HCT116 (cell line): ENCODE measurements around the gene ARAP1. TPM values are rescaled to one million over a fixed set of nuclear protein-coding genes. Genes with fewer than 3 reads are reported as not detected.

Source experiments
- ATAC-seq: fragments of 200-7000 bp; cut with Tn5 transposase; 2 replicates; pipeline ENCODE4 v1.9.1; 2020; ENCODE audit warnings: mild to moderate bottlenecking, moderate library complexity
- BruUV-seq: library from RNA; stranded (reverse); fragments of 400-500 nt; replicated peaks from 2 replicates; lab custom pipeline; 2021; lab: Mats Ljungman, UMichigan
- CTCF ChIA-PET: fragments of 300-600 bp; sonication (Branson Sonifier 250); formaldehyde crosslinking; loops from one replicate; lab custom pipeline; 2021; ENCODE audit warnings: antibody characterized with exemption; lab: Charles Lee
- POLR2A ChIA-PET: fragments of 300-600, 350-600 bp; sonication (Branson Sonifier 250); formaldehyde crosslinking; loops from one replicate; lab custom pipeline; 2021; ENCODE audit warnings: antibody characterized with exemption; lab: Charles Lee
- RAD21 ChIA-PET, 2 experiments: fragments of 300-600 bp; sonication (Branson Sonifier 250); formaldehyde crosslinking; loops; one replicate each; lab custom pipeline; 2023; ENCODE audit warnings: low total read pairs in 2 of 2; ENCODE audit not compliant: uncharacterized antibody in 2 of 2, unreplicated experiment in 2 of 2, low non-redundant PET in 1 of 2; lab: Charles Lee
- DNase-seq: peaks from one replicate; pipeline ENCODE4 v3.0.0-alpha.2; 2010; ENCODE audit warnings: low read depth, low spot score
- H2AFZ ChIP-seq: fragments of 200-600 bp; shearing (Covaris generic), sonication (generic); 2 replicates; pipeline ENCODE4 v1.6.1; 2017; ENCODE audit warnings: low read depth, mixed run types, mixed read lengths, antibody characterized with exemption, low read length; ENCODE audit not compliant: poor library complexity, severe bottlenecking
- H3K27ac ChIP-seq: 2 replicates; pipeline ENCODE4 v1.5.1; 2012; ENCODE audit warnings: low read depth, low read length
- H3K27me3 ChIP-seq: fragments of 200-600 bp; sonication (generic); 2 replicates; pipeline ENCODE4 v1.6.1; 2016; ENCODE audit warnings: mixed run types, low read length, mixed read lengths; ENCODE audit not compliant: insufficient read depth
- H3K36me3 ChIP-seq, 2 experiments: fragments of 200-500 bp in 1 of 2; fragments of 200-600 bp in 1 of 2; sonication (Bioruptor generic) in 1 of 2; sonication (generic) in 1 of 2; 2 replicates each; pipeline versions ENCODE4 v1.5.1 to v1.6.1; 2014 to 2016; ENCODE audit warnings: low read length in 2 of 2, inconsistent platforms in 1 of 2, mixed read lengths in 1 of 2, mixed run types in 1 of 2; ENCODE audit not compliant: insufficient read depth in 2 of 2, control insufficient read depth in 1 of 2
- H3K4me1 ChIP-seq, 2 experiments: fragments of 200-600 bp in 1 of 2; sonication (generic) in 1 of 2; 2 replicates each; pipeline versions ENCODE4 v1.5.1 to v1.6.1; 2012 to 2017; ENCODE audit warnings: low read length in 2 of 2, inconsistent platforms in 1 of 2, mild to moderate bottlenecking in 1 of 2, mixed read lengths in 1 of 2, mixed run types in 1 of 2, moderate library complexity in 1 of 2; ENCODE audit not compliant: insufficient read depth in 2 of 2, control insufficient read depth in 1 of 2
- H3K4me2 ChIP-seq: fragments of 200-600 bp; sonication (generic); 2 replicates; pipeline ENCODE4 v1.6.1; 2017; ENCODE audit warnings: mixed run types, low read length, mixed read lengths
- H3K4me3 ChIP-seq, 2 experiments: fragments of 200-600 bp in 1 of 2; sonication (generic) in 1 of 2; replicated peaks in 1 of 2; 2 replicates each; pipeline ENCODE4 v1.5.1; 2011 to 2016; ENCODE audit warnings: low read length in 2 of 2, control low read depth in 1 of 2, low read depth in 1 of 2, mild to moderate bottlenecking in 1 of 2, mixed read lengths in 1 of 2, mixed run types in 1 of 2
- H3K79me2 ChIP-seq: fragments of 200-600 bp; sonication (generic); 2 replicates; pipeline ENCODE4 v1.6.1; 2017; ENCODE audit warnings: mild to moderate bottlenecking, mixed run types, low read length, moderate library complexity, mixed read lengths; ENCODE audit not compliant: insufficient read depth
- H3K9ac ChIP-seq: fragments of 200-600 bp; sonication (generic); 2 replicates; pipeline ENCODE4 v1.6.1; 2016; ENCODE audit warnings: low read length, mixed read lengths
- H3K9me2 ChIP-seq: fragments of 200-600 bp; sonication (generic), shearing (Covaris generic); 2 replicates; pipeline ENCODE4 v1.6.1; 2017; ENCODE audit warnings: mixed run types, mild to moderate bottlenecking, moderate library complexity; ENCODE audit not compliant: insufficient read depth
- H3K9me3 ChIP-seq, 2 experiments: fragments of 200-500 bp in 1 of 2; fragments of 200-600 bp in 1 of 2; sonication (Bioruptor generic) in 1 of 2; sonication (generic) in 1 of 2; 2 replicates each; pipeline ENCODE4 v1.6.1; 2014 to 2017; ENCODE audit warnings: low read length in 2 of 2, mixed read lengths in 2 of 2, inconsistent platforms in 1 of 2, low read depth in 1 of 2, mild to moderate bottlenecking in 1 of 2, mixed run types in 1 of 2, moderate library complexity in 1 of 2; ENCODE audit not compliant: control insufficient read depth in 1 of 2, insufficient read depth in 1 of 2
- H4K20me1 ChIP-seq: fragments of 200-600 bp; sonication (generic), shearing (Covaris generic); 2 replicates; pipeline ENCODE4 v1.6.1; 2017; ENCODE audit warnings: mixed run types, mild to moderate bottlenecking, moderate library complexity; ENCODE audit not compliant: insufficient read depth
- ATF3 ChIP-seq: IDR thresholded peaks from 2 replicates; pipeline ENCODE4 v1.6.1; 2012
- CBX3 ChIP-seq: IDR thresholded peaks from 2 replicates; pipeline ENCODE4 v1.6.1; 2012; ENCODE audit warnings: low read depth
- CEBPB ChIP-seq: IDR thresholded peaks from 2 replicates; pipeline ENCODE4 v1.6.1; 2012; ENCODE audit warnings: low read depth
- FOSL1 ChIP-seq: IDR thresholded peaks from 2 replicates; pipeline ENCODE4 v1.6.1; 2012; ENCODE audit warnings: low read depth
- JUND ChIP-seq: IDR thresholded peaks from 2 replicates; pipeline ENCODE4 v1.6.1; 2012
- MAX ChIP-seq: IDR thresholded peaks from 2 replicates; pipeline ENCODE4 v1.6.1; 2012
- POLR2A ChIP-seq: IDR thresholded peaks from 2 replicates; pipeline ENCODE4 v1.7.0; 2011; ENCODE audit warnings: borderline replicate concordance; ENCODE audit not compliant: insufficient read depth, insufficient read length; ENCODE audit errors: extremely low read depth
- RAD21 ChIP-seq: IDR thresholded peaks from 2 replicates; pipeline ENCODE4 v1.6.1; 2012; ENCODE audit warnings: low read depth, mild to moderate bottlenecking
- REST ChIP-seq: IDR thresholded peaks from 2 replicates; pipeline ENCODE4 v1.6.1; 2012; ENCODE audit warnings: low read depth
- SIN3A ChIP-seq: IDR thresholded peaks from 2 replicates; pipeline ENCODE4 v1.6.1; 2012; ENCODE audit warnings: low read depth
- SP1 ChIP-seq: IDR thresholded peaks from 2 replicates; pipeline ENCODE4 v1.6.1; 2012; ENCODE audit warnings: low read depth
- SRF ChIP-seq: IDR thresholded peaks from 2 replicates; pipeline ENCODE4 v1.6.1; 2012; ENCODE audit warnings: low read depth
- ZBTB33 ChIP-seq: IDR thresholded peaks from 2 replicates; pipeline ENCODE4 v1.6.1; 2011; ENCODE audit warnings: mild to moderate bottlenecking, low read length, moderate library complexity; ENCODE audit not compliant: insufficient replicate concordance; ENCODE audit errors: extremely low read depth
- ZFX ChIP-seq: fragments of 450-650 bp; IDR thresholded peaks from 2 replicates; pipeline ENCODE4 v1.6.1; 2017
- intact Hi-C: fragments of 100-400 bp; cut with micrococcal nuclease; formaldehyde crosslinking; loops from 2 replicates; pipeline ENCODE4 v1.10.0; 2022
- total RNA-seq: library from RNA; stranded (reverse); gene quantifications from one replicate; pipeline ENCODE4 v1.2.1, GENCODE V29; 2021; ENCODE audit not compliant: unreplicated experiment

The ARAP1 gene
- total RNA-seq, 1 experiment from 2014 or later: 57.4 TPM

GRCh38 chr11:72641522-72642042 lies 110.6 kb downstream of the ARAP1 start:
- Histone ChIP-seq H4K20me1 (no peaks in the 10 kb centered on the region), H3K9me3 (no peaks in the 10 kb centered on the region), H3K36me3 (no peaks in the 10 kb centered on the region), H2AFZ (no peak overlapping the region), H3K4me1 (peaks cover 11 to 31% of the 10 kb centered on the region in 2 experiments), H3K4me2 (peak overlapping the region; percentile 91), H3K27ac (no peak overlapping the region; the same call in 1 of the 2 replicates), H3K9me2 (no peaks in the 10 kb centered on the region), H3K79me2 (no peaks in the 10 kb centered on the region), H3K9ac (peak overlapping the region; percentile 44), H3K27me3 (peaks cover 13% of the 10 kb centered on the region; the same call in 1 of the 2 replicates), H3K4me3 (peak overlapping the region; percentile 42 to 61)
- no TSS peak for BruUV-seq
- no peak for TF ChIP-seq SP1
- no peak for TF ChIP-seq ZBTB33
- no peak for TF ChIP-seq MAX
- TF ChIP-seq RAD21: no peak
- no peak for TF ChIP-seq ATF3
- no peak for TF ChIP-seq CEBPB
- no peak for TF ChIP-seq REST
- TF ChIP-seq POLR2A: no peak
- no peak for TF ChIP-seq SIN3A
- no peak for TF ChIP-seq FOSL1
- no peak for TF ChIP-seq JUND
- no peak for TF ChIP-seq ZFX
- TF ChIP-seq SRF: no peak
- TF ChIP-seq CBX3: no peak
- DNase-seq: no peak
- ChIA-PET POLR2A (interaction anchor here (1.3 kb wide), 1 partner anchor 54 kb away, joined by 3 read pairs; no protein-coding TSS in a partner anchor), CTCF (interaction anchor here (2.7 to 2.8 kb wide), 2 partner anchors 42 to 55 kb away, joined by 14 to 16 read pairs; no protein-coding TSS in a partner anchor), RAD21 (no interaction called here)
- ATAC-seq: no peak
- intact Hi-C loops: loop anchor here (2.0 kb wide), 1 partner anchor 159 kb away; no protein-coding TSS in a partner anchor
